Esophagus (tissue), 2 donors: Measurements from ENCODE around the gene GALNT18. TPM values are rescaled to one million over a fixed set of nuclear protein-coding genes. Genes with fewer than 3 reads are reported as not detected.

Experiments
- H3K27ac ChIP-seq, 2 donors: one replicate each; pipeline ENCODE4 v1.5.1; 2013; ENCODE audit warnings: low read depth in 2 of 2, mild to moderate bottlenecking in 2 of 2, inconsistent platforms in 1 of 2, low read length in 1 of 2, moderate library complexity in 1 of 2
- H3K27me3 ChIP-seq, 2 donors: one replicate each; pipeline ENCODE4 v1.6.1; 2013; ENCODE audit warnings: low read length in 2 of 2, control low read depth in 1 of 2, mild to moderate bottlenecking in 1 of 2; ENCODE audit not compliant: insufficient read depth in 2 of 2, control insufficient read depth in 1 of 2
- H3K36me3 ChIP-seq, 2 donors: one replicate each; pipeline ENCODE4 v1.6.1; 2013; ENCODE audit warnings: low read length in 1 of 2; ENCODE audit not compliant: control insufficient read depth in 2 of 2, insufficient read depth in 2 of 2
- H3K4me1 ChIP-seq, 2 donors: one replicate each; pipeline ENCODE4 v1.6.1; 2013; ENCODE audit warnings: low read length in 1 of 2; ENCODE audit not compliant: control insufficient read depth in 2 of 2, insufficient read depth in 2 of 2
- H3K4me3 ChIP-seq, 2 donors: one replicate each; pipeline ENCODE4 v1.5.1; 2013; ENCODE audit warnings: low read length in 2 of 2, mild to moderate bottlenecking in 2 of 2, low read depth in 1 of 2, moderate library complexity in 1 of 2
- H3K9me3 ChIP-seq, 2 donors: one replicate each; pipeline ENCODE4 v1.6.1; 2013; ENCODE audit warnings: mild to moderate bottlenecking in 2 of 2, low read depth in 1 of 2, low read length in 1 of 2, moderate library complexity in 1 of 2; ENCODE audit not compliant: control insufficient read depth in 2 of 2, insufficient read depth in 1 of 2
- WGBS, 2 donors: extraction: QIAGEN DNeasy Blood & Tissue Kit; methylation state at CpG; one replicate each; pipeline ENCODE4 v1.1.7; 2013; 5-methylcytosine and 5-hydroxymethylcytosine counted together
- polyA plus RNA-seq, 2 donors: library from polyadenylated mRNA; stranded (reverse); fragments of 200-250 nt; gene quantifications; one replicate each; pipeline ENCODE4 v1.2.3, GENCODE V29; 2013
- donor health status: healthy with polysubstance abuse.
- donor health status: Bipolar disorder and iron deficiency.

GALNT18 gene
- polyA plus RNA-seq, 2 donors = 2.2 to 5.8 TPM

- Histone ChIP-seq H3K4me3 (no peak overlapping the region), H3K4me1 (peaks cover 0 to 4% of the 10 kb centered on the region in 2 donors), H3K27me3 (no peaks in the 10 kb centered on the region), H3K36me3 (no peaks in the 10 kb centered on the region), H3K27ac (no peak overlapping the region), H3K9me3 (no peaks in the 10 kb centered on the region)
- 55 to 65% methylated on average over 4 of the region's 4 CpGs for WGBS, 2 donors
These were observed 2.8 kb downstream of the GALNT18 start for GRCh38 chr11:11618973-11619435.

GRCh38 chr11:11615086-11615485, 6.7 kb downstream of the GALNT18 start:
- no peaks in the 10 kb centered on the region for H3K27me3 ChIP-seq
- H3K9me3 ChIP-seq = no peaks in the 10 kb centered on the region
- H3K36me3 ChIP-seq = no peaks in the 10 kb centered on the region
- no peak overlapping the region for H3K4me3 ChIP-seq
- no peak overlapping the region for H3K27ac ChIP-seq
- WGBS, 2 donors = 65% methylated on average over 4 of the region's 4 CpGs
- no peaks in the 10 kb centered on the region for H3K4me1 ChIP-seq

DNA sequence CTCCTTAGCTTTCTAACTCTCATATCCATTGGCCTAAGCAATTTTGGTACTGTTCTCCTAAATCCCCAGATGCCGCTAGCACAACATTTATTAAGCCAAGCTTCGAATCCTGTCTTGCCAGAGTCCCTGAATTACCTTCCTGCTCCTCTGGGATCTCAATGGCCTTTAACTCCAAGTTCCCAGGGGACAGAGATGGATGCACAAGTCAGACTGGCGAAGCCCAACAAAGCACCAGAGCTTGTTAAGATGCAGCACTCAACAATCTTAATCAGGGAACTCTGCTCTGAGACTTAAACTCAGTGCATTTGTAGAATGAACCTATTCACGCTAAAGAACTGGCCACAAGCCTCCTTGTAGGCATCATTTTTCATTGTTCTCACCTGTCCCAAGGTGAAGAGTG, 9.4 kb downstream of the GALNT18 start:
- Histone ChIP-seq H3K27me3 (no peaks in the 10 kb centered on the region), H3K9me3 (no peaks in the 10 kb centered on the region), H3K36me3 (no peaks in the 10 kb centered on the region), H3K27ac (no peak overlapping the region), H3K4me1 (no peaks in the 10 kb centered on the region), H3K4me3 (no peak overlapping the region)
- WGBS, 2 donors = 88% methylated on average over 4 of the region's 4 CpGs

- no peaks in the 10 kb centered on the region for H3K4me1 ChIP-seq
- H3K27ac ChIP-seq = peak overlapping the region in 1 of 2 donors; percentile 9
- H3K4me3 ChIP-seq = no peak overlapping the region
- no peaks in the 10 kb centered on the region for H3K36me3 ChIP-seq
- no peaks in the 10 kb centered on the region for H3K27me3 ChIP-seq
- H3K9me3 ChIP-seq = no peaks in the 10 kb centered on the region
- 77 to 79% methylated on average over 6 of the region's 6 CpGs for WGBS, 2 donors
These were observed 10.4 kb downstream of the GALNT18 start for GRCh38 chr11:11611381-11611780.

DNA sequence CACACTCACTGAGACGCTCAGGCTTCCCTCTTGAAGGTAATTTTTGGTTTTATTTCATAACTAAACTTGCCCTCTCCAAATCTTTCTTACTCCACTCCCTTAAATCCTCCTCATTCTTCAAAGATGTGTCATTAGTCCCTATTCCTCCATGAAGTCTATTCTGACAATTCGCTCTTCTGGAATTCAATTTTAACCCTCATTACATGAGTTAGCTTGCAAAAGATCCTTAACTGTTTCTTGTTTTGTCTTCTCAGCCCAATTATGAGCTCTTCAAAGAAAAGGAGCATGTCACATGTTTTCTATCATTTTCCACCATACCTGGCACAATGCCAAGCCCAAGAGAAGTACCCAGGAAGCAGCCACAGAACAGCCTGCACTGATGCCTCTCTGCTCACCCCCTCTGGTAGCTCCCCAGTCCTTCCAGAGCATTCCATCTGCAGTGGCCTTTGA, 13.0 kb downstream of the GALNT18 start:
- H3K27me3 ChIP-seq = no peaks in the 10 kb centered on the region
- no peaks in the 10 kb centered on the region for H3K4me1 ChIP-seq
- peak overlapping the region in 1 of 2 donors; percentile 4 for H3K27ac ChIP-seq
- WGBS, 2 donors = 48 to 69% methylated on average over 2 of the region's 2 CpGs
- no peaks in the 10 kb centered on the region for H3K36me3 ChIP-seq
- no peaks in the 10 kb centered on the region for H3K9me3 ChIP-seq
- H3K4me3 ChIP-seq = no peak overlapping the region

DNA sequence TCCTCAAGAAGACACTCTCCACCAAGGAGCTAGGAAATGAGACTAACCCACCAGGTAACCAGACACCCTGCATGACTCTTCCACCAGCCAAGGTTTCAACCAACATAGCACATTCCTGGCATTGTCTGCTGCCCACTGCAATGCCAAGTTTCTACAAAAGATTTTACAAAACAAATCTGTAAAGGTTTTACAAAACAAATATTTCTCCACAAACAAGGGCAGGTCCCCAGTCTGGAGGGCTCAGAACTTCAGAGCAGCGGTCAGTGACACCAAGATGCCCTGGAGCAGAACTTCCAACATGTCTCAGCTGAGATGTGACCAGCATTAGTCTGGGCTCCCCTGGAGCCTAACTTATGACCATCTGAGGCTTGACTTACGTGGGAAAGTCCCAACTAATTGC, 14.0 kb downstream of the GALNT18 start:
- H3K4me1 ChIP-seq = no peaks in the 10 kb centered on the region
- no peaks in the 10 kb centered on the region for H3K9me3 ChIP-seq
- H3K36me3 ChIP-seq = no peaks in the 10 kb centered on the region
- no peaks in the 10 kb centered on the region for H3K27me3 ChIP-seq
- H3K4me3 ChIP-seq = no peak overlapping the region
- WGBS, 2 donors = 73 to 76% methylated on average over 2 of the region's 2 CpGs
- no peak overlapping the region for H3K27ac ChIP-seq

- H3K36me3 ChIP-seq = no peaks in the 10 kb centered on the region
- H3K27me3 ChIP-seq = no peaks in the 10 kb centered on the region
- no peak overlapping the region for H3K4me3 ChIP-seq
- WGBS, 2 donors = 83 to 86% methylated on average over 5 of the region's 5 CpGs
- H3K4me1 ChIP-seq = no peaks in the 10 kb centered on the region
- no peaks in the 10 kb centered on the region for H3K9me3 ChIP-seq
- no peak overlapping the region for H3K27ac ChIP-seq
These were observed 15.9 kb downstream of the GALNT18 start for GRCh38 chr11:11605821-11606450.

DNA sequence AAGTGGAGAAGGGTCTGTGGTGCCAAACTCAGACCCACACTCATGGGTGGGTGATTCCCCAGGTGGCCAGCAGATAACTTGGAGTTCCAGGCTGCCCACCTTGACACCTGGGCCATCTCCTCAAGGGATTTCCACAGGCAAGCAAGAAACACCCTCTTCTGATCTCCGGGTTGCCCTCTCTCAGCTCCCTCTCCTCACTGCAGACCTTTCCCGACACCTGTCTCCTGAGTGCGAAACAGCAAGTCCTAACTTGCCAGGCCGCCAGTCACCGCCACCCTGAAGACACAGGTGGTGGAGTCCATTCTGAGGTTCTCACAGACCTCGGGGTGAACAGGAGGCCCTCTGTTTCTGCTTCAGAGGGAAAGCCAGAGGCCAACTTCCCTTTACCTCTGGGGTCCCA, 16.6 kb downstream of the GALNT18 start:
- no peak overlapping the region for H3K4me3 ChIP-seq
- no peaks in the 10 kb centered on the region for H3K36me3 ChIP-seq
- H3K27ac ChIP-seq = no peak overlapping the region
- H3K27me3 ChIP-seq = no peaks in the 10 kb centered on the region
- H3K9me3 ChIP-seq = no peaks in the 10 kb centered on the region
- no peaks in the 10 kb centered on the region for H3K4me1 ChIP-seq
- 85% methylated on average over 6 of the region's 6 CpGs for WGBS, 2 donors

DNA sequence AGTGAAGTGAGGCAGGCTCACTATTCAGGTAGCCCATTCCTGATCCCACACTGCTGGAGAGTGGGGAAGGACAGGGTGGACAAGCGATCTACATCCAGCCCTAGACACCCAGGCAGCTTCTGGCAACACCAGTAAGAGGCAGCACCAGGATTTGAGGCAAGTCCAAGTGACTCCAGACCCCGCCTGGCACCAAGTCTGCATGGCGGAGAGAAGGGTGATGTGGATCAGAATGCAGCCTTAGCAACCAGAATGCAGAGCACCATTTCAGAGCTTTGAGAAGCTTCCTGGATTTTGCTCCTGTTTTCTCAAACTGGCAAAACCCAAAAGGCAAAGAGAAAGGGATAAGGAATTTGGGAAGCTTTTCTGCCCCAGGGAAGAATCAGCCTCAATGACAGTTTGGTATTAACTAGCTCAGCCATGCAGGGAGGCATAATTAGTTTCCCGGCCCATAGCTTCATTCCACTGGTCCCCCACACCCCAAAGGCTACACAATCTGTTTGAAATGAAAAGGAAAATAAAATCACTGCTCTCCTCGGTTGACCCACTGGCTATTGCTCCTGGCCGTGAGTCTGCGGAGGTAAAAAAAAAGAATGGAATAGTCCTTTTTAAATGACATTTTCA, 17.3 kb downstream of the GALNT18 start:
- Histone ChIP-seq H3K36me3 (no peaks in the 10 kb centered on the region), H3K4me3 (no peak overlapping the region), H3K27me3 (no peaks in the 10 kb centered on the region), H3K9me3 (no peaks in the 10 kb centered on the region), H3K27ac (no peak overlapping the region), H3K4me1 (no peaks in the 10 kb centered on the region)
- WGBS, 2 donors = 85 to 91% methylated on average over 7 of the region's 7 CpGs

DNA sequence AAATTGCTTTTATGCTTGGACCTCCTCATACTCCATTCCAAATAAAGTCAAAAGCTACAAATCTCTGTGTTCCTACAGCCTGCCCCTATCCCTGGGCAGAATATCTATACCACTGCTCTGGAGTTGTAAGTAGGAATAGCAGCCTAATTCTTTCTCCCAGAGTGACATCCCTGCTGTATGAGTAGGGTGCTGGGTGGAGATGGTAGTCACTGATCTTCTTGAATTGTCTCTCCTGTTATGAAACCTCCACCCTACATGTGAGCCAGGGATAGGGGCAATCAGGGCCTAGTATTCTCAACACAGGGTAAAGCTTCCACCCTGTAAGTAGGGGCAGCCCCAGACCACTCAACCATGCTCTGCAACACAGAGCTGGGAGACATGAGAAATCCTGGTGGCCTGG, 19.8 kb downstream of the GALNT18 start:
- Histone ChIP-seq H3K4me3 (no peak overlapping the region), H3K27ac (no peak overlapping the region), H3K36me3 (no peaks in the 10 kb centered on the region), H3K9me3 (no peaks in the 10 kb centered on the region), H3K27me3 (no peaks in the 10 kb centered on the region), H3K4me1 (no peaks in the 10 kb centered on the region)
